Measurements from ENCODE around the gene ADAM12.

DNA sequence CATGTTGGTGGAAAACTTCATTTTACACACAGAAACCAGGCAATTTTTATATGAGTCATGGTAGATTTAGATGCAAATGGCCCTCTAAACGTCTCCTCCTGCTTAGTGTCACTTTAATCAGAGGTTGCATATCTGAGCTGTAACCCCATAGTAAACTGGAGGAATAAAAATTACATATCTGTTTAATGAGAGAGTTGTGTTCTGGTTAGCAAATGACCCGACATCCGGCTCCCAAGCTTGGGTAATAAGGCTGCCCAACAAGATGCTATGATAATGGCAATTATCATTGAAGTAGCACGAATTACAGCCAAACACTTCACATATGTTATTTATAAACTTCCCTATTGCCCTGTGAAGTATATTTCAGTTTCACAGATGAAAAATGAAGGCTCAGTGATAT, 10.6 kb upstream of the ADAM12 start:
- TF ChIP-seq, protein P1, sequence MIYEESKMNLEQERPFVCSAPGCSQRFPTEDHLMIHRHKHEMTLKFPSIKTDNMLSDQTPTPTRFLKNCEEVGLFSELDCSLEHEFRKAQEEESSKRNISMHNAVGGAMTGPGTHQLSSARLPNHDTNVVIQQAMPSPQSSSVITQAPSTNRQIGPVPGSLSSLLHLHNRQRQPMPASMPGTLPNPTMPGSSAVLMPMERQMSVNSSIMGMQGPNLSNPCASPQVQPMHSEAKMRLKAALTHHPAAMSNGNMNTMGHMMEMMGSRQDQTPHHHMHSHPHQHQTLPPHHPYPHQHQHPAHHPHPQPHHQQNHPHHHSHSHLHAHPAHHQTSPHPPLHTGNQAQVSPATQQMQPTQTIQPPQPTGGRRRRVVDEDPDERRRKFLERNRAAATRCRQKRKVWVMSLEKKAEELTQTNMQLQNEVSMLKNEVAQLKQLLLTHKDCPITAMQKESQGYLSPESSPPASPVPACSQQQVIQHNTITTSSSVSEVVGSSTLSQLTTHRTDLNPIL (CRISPR knock-in tag; IDR thresholded peaks at IDR 0.05; ENCODE audit: low read depth) = no peak
- TF ChIP-seq, protein P2, sequence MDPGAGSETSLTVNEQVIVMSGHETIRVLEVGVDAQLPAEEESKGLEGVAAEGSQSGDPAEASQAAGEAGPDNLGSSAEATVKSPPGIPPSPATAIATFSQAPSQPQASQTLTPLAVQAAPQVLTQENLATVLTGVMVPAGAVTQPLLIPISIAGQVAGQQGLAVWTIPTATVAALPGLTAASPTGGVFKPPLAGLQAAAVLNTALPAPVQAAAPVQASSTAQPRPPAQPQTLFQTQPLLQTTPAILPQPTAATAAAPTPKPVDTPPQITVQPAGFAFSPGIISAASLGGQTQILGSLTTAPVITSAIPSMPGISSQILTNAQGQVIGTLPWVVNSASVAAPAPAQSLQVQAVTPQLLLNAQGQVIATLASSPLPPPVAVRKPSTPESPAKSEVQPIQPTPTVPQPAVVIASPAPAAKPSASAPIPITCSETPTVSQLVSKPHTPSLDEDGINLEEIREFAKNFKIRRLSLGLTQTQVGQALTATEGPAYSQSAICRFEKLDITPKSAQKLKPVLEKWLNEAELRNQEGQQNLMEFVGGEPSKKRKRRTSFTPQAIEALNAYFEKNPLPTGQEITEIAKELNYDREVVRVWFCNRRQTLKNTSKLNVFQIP (CRISPR knock-in tag; IDR thresholded peaks at IDR 0.05; ENCODE audit: borderline replicate concordance, low read depth) = no peak
- TF ChIP-seq SNAI2 (CRISPR knock-in tag; IDR thresholded peaks at IDR 0.05) = no peak
- TF ChIP-seq, protein P3, sequence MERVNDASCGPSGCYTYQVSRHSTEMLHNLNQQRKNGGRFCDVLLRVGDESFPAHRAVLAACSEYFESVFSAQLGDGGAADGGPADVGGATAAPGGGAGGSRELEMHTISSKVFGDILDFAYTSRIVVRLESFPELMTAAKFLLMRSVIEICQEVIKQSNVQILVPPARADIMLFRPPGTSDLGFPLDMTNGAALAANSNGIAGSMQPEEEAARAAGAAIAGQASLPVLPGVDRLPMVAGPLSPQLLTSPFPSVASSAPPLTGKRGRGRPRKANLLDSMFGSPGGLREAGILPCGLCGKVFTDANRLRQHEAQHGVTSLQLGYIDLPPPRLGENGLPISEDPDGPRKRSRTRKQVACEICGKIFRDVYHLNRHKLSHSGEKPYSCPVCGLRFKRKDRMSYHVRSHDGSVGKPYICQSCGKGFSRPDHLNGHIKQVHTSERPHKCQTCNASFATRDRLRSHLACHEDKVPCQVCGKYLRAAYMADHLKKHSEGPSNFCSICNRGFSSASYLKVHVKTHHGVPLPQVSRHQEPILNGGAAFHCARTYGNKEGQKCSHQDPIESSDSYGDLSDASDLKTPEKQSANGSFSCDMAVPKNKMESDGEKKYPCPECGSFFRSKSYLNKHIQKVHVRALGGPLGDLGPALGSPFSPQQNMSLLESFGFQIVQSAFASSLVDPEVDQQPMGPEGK (CRISPR knock-in tag; IDR thresholded peaks at IDR 0.05; ENCODE audit: borderline replicate concordance) = no peak
- TF ChIP-seq RARB (CRISPR knock-in tag; IDR thresholded peaks at IDR 0.05) = no peak
- TF ChIP-seq ZFP30 (CRISPR knock-in tag; IDR thresholded peaks at IDR 0.05) = no peak
- no peak for TF ChIP-seq ZFP3 (CRISPR knock-in tag; IDR thresholded peaks at IDR 0.05)
